ENCODE measurements around the gene PRDM16.

- TF ChIP-seq SP1 (IDR thresholded peaks at IDR 0.05): no peak
- TF ChIP-seq CTCF (IDR thresholded peaks at IDR 0.05; ENCODE audit: low read depth, low read length, missing input control): no peak
- no peak for TF ChIP-seq RXRA (IDR thresholded peaks at IDR 0.05)
- TF ChIP-seq JUND (IDR thresholded peaks at IDR 0.05): no peak
- no peak for TF ChIP-seq YY1 (IDR thresholded peaks at IDR 0.05)
- TF ChIP-seq TAF1 (conservative IDR thresholded peaks at IDR 0.05): no peak
- no peak for TF ChIP-seq RAD21 (IDR thresholded peaks at IDR 0.05)
- TF ChIP-seq EGR1 (IDR thresholded peaks at IDR 0.05; ENCODE audit: low read depth in 2 of 2): no peak
- TF ChIP-seq, protein P1, sequence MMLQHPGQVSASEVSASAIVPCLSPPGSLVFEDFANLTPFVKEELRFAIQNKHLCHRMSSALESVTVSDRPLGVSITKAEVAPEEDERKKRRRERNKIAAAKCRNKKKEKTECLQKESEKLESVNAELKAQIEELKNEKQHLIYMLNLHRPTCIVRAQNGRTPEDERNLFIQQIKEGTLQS (IDR thresholded peaks at IDR 0.05): no peak
- TF ChIP-seq, protein P2, sequence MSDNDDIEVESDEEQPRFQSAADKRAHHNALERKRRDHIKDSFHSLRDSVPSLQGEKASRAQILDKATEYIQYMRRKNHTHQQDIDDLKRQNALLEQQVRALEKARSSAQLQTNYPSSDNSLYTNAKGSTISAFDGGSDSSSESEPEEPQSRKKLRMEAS (IDR thresholded peaks at IDR 0.05): no peak
- TF ChIP-seq, protein P3, sequence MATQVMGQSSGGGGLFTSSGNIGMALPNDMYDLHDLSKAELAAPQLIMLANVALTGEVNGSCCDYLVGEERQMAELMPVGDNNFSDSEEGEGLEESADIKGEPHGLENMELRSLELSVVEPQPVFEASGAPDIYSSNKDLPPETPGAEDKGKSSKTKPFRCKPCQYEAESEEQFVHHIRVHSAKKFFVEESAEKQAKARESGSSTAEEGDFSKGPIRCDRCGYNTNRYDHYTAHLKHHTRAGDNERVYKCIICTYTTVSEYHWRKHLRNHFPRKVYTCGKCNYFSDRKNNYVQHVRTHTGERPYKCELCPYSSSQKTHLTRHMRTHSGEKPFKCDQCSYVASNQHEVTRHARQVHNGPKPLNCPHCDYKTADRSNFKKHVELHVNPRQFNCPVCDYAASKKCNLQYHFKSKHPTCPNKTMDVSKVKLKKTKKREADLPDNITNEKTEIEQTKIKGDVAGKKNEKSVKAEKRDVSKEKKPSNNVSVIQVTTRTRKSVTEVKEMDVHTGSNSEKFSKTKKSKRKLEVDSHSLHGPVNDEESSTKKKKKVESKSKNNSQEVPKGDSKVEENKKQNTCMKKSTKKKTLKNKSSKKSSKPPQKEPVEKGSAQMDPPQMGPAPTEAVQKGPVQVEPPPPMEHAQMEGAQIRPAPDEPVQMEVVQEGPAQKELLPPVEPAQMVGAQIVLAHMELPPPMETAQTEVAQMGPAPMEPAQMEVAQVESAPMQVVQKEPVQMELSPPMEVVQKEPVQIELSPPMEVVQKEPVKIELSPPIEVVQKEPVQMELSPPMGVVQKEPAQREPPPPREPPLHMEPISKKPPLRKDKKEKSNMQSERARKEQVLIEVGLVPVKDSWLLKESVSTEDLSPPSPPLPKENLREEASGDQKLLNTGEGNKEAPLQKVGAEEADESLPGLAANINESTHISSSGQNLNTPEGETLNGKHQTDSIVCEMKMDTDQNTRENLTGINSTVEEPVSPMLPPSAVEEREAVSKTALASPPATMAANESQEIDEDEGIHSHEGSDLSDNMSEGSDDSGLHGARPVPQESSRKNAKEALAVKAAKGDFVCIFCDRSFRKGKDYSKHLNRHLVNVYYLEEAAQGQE (IDR thresholded peaks at IDR 0.05): no peak
- TF ChIP-seq GABPA (IDR thresholded peaks at IDR 0.05 in 1 of 2, conservative IDR thresholded peaks at IDR 0.05 in 1 of 2): no peak
- TF ChIP-seq NR2F2 (IDR thresholded peaks at IDR 0.05): no peak
- no peak for TF ChIP-seq HNF4A (conservative IDR thresholded peaks at IDR 0.05)
Observed at GRCh38 chr1:3315399-3316339, 246.7 kb downstream of the PRDM16 start.
